Measurements from ENCODE around the gene ACTN1.

GRCh38 chr14:68983191-68983590, 4.1 kb upstream of the ACTN1 start:
- TF ChIP-seq CTCF (conservative IDR thresholded peaks at IDR 0.05; ENCODE audit: low read depth in 2 of 2) (no peak), EZH2phosphoT487 (IDR thresholded peaks at IDR 0.05; ENCODE audit: unreplicated experiment) (no peak), REST (IDR thresholded peaks at IDR 0.05; ENCODE audit: unreplicated experiment) (no peak), EZH2 (IDR thresholded peaks at IDR 0.05; ENCODE audit: low read depth, unreplicated experiment) (no peak), JUNB (IDR thresholded peaks at IDR 0.05; ENCODE audit: unreplicated experiment) (no peak), CREB1 (CRISPR knock-in tag; IDR thresholded peaks at IDR 0.05; ENCODE audit: low read depth) (no peak), POLR2AphosphoS5 (IDR thresholded peaks at IDR 0.05; ENCODE audit: low read depth) (no peak), STAT1 (IDR thresholded peaks at IDR 0.05; ENCODE audit: unreplicated experiment) (no peak), NANOG (IDR thresholded peaks at IDR 0.05; ENCODE audit: borderline replicate concordance) (no peak)
